Measurements from ENCODE around the gene RGL1.

Gene RGL1

GRCh38 chr1:183966487-183966886, 161.6 kb downstream of the RGL1 start:
- no peak for DNase-seq

GRCh38 chr1:183967914-183968313, 163.0 kb downstream of the RGL1 start:
- no peak for DNase-seq

GRCh38 chr1:183968386-183968785, 163.5 kb downstream of the RGL1 start:
- no peak for DNase-seq

GRCh38 chr1:183970516-183971300, 165.8 kb downstream of the RGL1 start:
- DNase-seq = no peak

- DNase-seq = no peak
Observed at GRCh38 chr1:183975651-183976050, 170.7 kb downstream of the RGL1 start.

GRCh38 chr1:183977717-183978116, 172.8 kb downstream of the RGL1 start:
- no peak for DNase-seq

All from cerebellar nuclear complex (tissue), 1 donor.